Peyer's patch (tissue), 4 donors: Measurements from ENCODE around the gene ARPC1A. TPM values are rescaled to one million over a fixed set of nuclear protein-coding genes. Genes with fewer than 3 reads are reported as not detected.
"Not testable (repeated sequence)": the region's sequence is repeated elsewhere in the genome, so short reads cannot be mapped to it uniquely, and the experiment has no call there.

Experiments used
- DNase-seq, 3 donors: peaks; one replicate each; pipeline ENCODE4 v3.0.0-alpha.2; 2017 to 2019
- H3K27ac ChIP-seq, 4 donors: fragments of 200-600 bp; sonication (generic); one replicate each; pipeline ENCODE4 v1.5.1; 2016 to 2019
- H3K27me3 ChIP-seq, 2 donors: fragments of 200-600 bp; sonication (generic); one replicate each; pipeline ENCODE4 v1.5.1; 2019
- H3K36me3 ChIP-seq, 3 donors: fragments of 200-600 bp; sonication (generic); one replicate each; pipeline ENCODE4 v1.5.1; 2016 to 2019
- H3K4me1 ChIP-seq, 4 donors: fragments of 200-600 bp; sonication (generic); one replicate each; pipeline ENCODE4 v1.5.1; 2016 to 2019
- H3K4me3 ChIP-seq, 4 donors: fragments of 200-600 bp; sonication (generic); 1 replicate in 3 of 4; 2 replicates in 1 of 4; pipeline ENCODE4 v1.5.1; 2016 to 2019; ENCODE audit warnings: mild to moderate bottlenecking in 1 of 4
- H3K9me3 ChIP-seq, 4 donors: fragments of 200-600 bp; sonication (generic); one replicate each; pipeline ENCODE4 v1.5.1; 2016 to 2019; ENCODE audit warnings: mild to moderate bottlenecking in 1 of 4
- CTCF ChIP-seq, 6 experiments: fragments of 450-650 bp in 4 of 6; fragments of 200-600 bp in 2 of 6; sonication (generic) in 1 of 6; IDR thresholded peaks; one replicate each; pipeline ENCODE4 v1.5.1; 2017 to 2019; ENCODE audit warnings: antibody characterized with exemption in 6 of 6, mild to moderate bottlenecking in 3 of 6, moderate library complexity in 1 of 6
- POLR2A ChIP-seq, 2 donors: fragments of 450-650 bp; IDR thresholded peaks; one replicate each; pipeline ENCODE4 v1.5.1; 2017; ENCODE audit warnings: antibody characterized with exemption in 2 of 2, mild to moderate bottlenecking in 2 of 2, moderate library complexity in 2 of 2
- total RNA-seq, 4 donors: library from RNA; depleted of rRNA; stranded (reverse); fragments of >200 nt; gene quantifications; one replicate each; pipeline ENCODE4 v1.1.0, GENCODE V29; 2016

The ARPC1A gene
- total RNA-seq, 4 donors from 2014 or later: 195 to 278 (median 225) TPM

- H3K36me3 ChIP-seq: peaks cover 0 to 57% (median 0%) of the 10 kb centered on the region in 3 donors
- H3K27ac ChIP-seq: peak overlapping the region in 1 of 4 donors; percentile 36
- H3K27me3 ChIP-seq: no peaks in the 10 kb centered on the region
- DNase-seq: no peak
- H3K9me3 ChIP-seq: no peaks in the 10 kb centered on the region
- H3K4me1 ChIP-seq: peaks cover 0 to 26% (median 23%) of the 10 kb centered on the region in 4 donors
- H3K4me3 ChIP-seq: no peak overlapping the region
- TF ChIP-seq POLR2A (IDR thresholded peaks at IDR 0.05) (no peak), CTCF (IDR thresholded peaks at IDR 0.05) (no peak)
Observed at GRCh38 chr7:99384523-99384922, 58.8 kb downstream of the ARPC1A start.

GRCh38 chr7:99385564-99385963 lies 59.9 kb downstream of the ARPC1A start:
- Histone ChIP-seq H3K4me3 (no peak overlapping the region), H3K4me1 (peaks cover 0 to 17% (median 16%) of the 10 kb centered on the region in 4 donors), H3K27me3 (no peaks in the 10 kb centered on the region), H3K36me3 (peaks cover 0 to 67% (median 0%) of the 10 kb centered on the region in 3 donors), H3K27ac (peak overlapping the region in 1 of 4 donors; percentile 25), H3K9me3 (no peaks in the 10 kb centered on the region)
- TF ChIP-seq CTCF (IDR thresholded peaks at IDR 0.05) (no peak), POLR2A (IDR thresholded peaks at IDR 0.05) (no peak)
- DNase-seq: no peak

- no peaks in the 10 kb centered on the region for H3K27me3 ChIP-seq
- DNase-seq: no peak
- TF ChIP-seq POLR2A (IDR thresholded peaks at IDR 0.05) (no peak), CTCF (IDR thresholded peaks at IDR 0.05) (peak in 3 of 6 experiments; percentile 10 to 34 (median 33))
- H3K27ac ChIP-seq: no peak overlapping the region
- H3K36me3 ChIP-seq: peaks cover 0 to 70% (median 0%) of the 10 kb centered on the region in 3 donors
- no peaks in the 10 kb centered on the region for H3K9me3 ChIP-seq
- H3K4me3 ChIP-seq: no peak overlapping the region
- peaks cover 0 to 10% (median 8%) of the 10 kb centered on the region in 4 donors for H3K4me1 ChIP-seq
Observed at GRCh38 chr7:99386584-99387238, 61.0 kb downstream of the ARPC1A start.

- DNase-seq, H3K4me3 ChIP-seq: not testable (repeated sequence)
- H3K36me3 ChIP-seq: peaks cover 0 to 65% (median 0%) of the 10 kb centered on the region in 3 donors
Observed at GRCh38 chr7:99387239-99387635, 61.5 kb downstream of the ARPC1A start.

GRCh38 chr7:99387912-99388311 lies 62.2 kb downstream of the ARPC1A start:
- H3K36me3 ChIP-seq: peaks cover 0 to 65% (median 0%) of the 10 kb centered on the region in 3 donors
- H3K9me3 ChIP-seq: no peaks in the 10 kb centered on the region
- H3K27ac ChIP-seq: no peak overlapping the region
- H3K27me3 ChIP-seq: no peaks in the 10 kb centered on the region
- H3K4me1 ChIP-seq: peaks cover 0 to 18% (median 11%) of the 10 kb centered on the region in 4 donors
- no peak overlapping the region for H3K4me3 ChIP-seq
- TF ChIP-seq POLR2A (IDR thresholded peaks at IDR 0.05): no peak
- no peak for TF ChIP-seq CTCF (IDR thresholded peaks at IDR 0.05)
- DNase-seq: no peak

More at GRCh38 chr7:99387239-99387635, 61.5 kb downstream of the ARPC1A start:
- H3K9me3 ChIP-seq, H3K27me3 ChIP-seq, H3K27ac ChIP-seq: not testable (repeated sequence)
- H3K4me1 ChIP-seq: peaks cover 0 to 11% (median 7%) of the 10 kb centered on the region in 4 donors

GRCh38 chr7:99389772-99390171 lies 64.1 kb downstream of the ARPC1A start:
- TF ChIP-seq POLR2A (IDR thresholded peaks at IDR 0.05) (no peak), CTCF (IDR thresholded peaks at IDR 0.05) (no peak)
- Histone ChIP-seq H3K27ac (no peak overlapping the region), H3K36me3 (peaks cover 0 to 78% (median 0%) of the 10 kb centered on the region in 3 donors), H3K4me3 (no peak overlapping the region), H3K4me1 (peaks cover 0 to 27% (median 15%) of the 10 kb centered on the region in 4 donors), H3K9me3 (no peaks in the 10 kb centered on the region), H3K27me3 (no peaks in the 10 kb centered on the region)
- DNase-seq: no peak
